ENCODE data around the gene RPL37.
"Not testable (repeated sequence)": the region's sequence is repeated elsewhere in the genome, so short reads cannot be mapped to it uniquely, and the experiment has no call there.

The RPL37 gene

DNA sequence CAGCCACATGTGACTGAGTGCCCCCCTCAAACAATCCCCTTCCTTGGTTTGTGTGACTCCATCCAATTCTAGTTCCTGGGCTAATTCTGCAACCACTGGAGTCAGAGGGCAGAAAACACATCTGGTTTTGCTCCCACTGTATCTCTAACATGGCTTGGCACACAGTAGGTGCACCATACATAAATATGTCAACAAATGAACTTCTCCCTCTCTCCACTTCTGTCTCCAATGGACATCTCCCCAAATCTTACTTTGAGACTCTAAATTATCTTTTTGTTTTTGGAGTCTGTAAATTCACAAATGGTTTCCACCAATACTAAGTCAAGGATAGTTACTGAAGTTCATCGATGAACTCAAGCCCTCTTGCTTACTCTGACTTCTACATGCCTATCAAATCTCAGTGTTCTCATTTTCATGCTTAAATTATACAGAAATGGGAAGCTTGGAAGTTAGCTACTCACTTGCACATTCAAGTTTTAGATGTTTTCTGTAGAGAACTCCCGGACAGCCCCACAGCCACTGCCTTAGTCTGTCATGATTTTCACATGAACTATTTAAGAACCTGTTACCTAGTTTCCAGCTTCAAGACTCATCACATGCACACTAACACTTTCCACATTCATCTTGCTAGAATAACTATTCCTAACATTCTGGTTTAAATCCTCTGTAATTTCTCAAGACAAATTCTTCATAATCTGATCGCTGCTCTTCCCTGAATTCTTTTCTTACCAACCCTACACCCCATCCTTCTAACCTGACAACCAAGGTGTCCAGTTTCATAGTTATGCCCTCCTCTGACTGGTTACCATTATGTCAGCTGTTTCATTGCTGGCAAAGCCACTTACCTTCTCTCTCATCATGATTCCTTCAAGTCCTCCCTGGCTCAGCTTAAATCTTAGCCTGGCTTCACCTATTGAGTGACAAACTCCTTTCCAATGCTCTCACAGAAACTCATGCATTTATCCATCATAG lies 6.0 kb downstream of the RPL37 start:
- no peak overlapping the region for H3K4me3 ChIP-seq (ENCODE audit: control insufficient read depth, low read depth, low read length)
- DNase-seq (ENCODE audit: low read depth) = no peak
- TF ChIP-seq, protein P1, sequence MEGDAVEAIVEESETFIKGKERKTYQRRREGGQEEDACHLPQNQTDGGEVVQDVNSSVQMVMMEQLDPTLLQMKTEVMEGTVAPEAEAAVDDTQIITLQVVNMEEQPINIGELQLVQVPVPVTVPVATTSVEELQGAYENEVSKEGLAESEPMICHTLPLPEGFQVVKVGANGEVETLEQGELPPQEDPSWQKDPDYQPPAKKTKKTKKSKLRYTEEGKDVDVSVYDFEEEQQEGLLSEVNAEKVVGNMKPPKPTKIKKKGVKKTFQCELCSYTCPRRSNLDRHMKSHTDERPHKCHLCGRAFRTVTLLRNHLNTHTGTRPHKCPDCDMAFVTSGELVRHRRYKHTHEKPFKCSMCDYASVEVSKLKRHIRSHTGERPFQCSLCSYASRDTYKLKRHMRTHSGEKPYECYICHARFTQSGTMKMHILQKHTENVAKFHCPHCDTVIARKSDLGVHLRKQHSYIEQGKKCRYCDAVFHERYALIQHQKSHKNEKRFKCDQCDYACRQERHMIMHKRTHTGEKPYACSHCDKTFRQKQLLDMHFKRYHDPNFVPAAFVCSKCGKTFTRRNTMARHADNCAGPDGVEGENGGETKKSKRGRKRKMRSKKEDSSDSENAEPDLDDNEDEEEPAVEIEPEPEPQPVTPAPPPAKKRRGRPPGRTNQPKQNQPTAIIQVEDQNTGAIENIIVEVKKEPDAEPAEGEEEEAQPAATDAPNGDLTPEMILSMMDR (IDR thresholded peaks at IDR 0.05; ENCODE audit: control insufficient read depth, insufficient read depth, low read depth, low read length, missing control alignments) = no peak

DNA sequence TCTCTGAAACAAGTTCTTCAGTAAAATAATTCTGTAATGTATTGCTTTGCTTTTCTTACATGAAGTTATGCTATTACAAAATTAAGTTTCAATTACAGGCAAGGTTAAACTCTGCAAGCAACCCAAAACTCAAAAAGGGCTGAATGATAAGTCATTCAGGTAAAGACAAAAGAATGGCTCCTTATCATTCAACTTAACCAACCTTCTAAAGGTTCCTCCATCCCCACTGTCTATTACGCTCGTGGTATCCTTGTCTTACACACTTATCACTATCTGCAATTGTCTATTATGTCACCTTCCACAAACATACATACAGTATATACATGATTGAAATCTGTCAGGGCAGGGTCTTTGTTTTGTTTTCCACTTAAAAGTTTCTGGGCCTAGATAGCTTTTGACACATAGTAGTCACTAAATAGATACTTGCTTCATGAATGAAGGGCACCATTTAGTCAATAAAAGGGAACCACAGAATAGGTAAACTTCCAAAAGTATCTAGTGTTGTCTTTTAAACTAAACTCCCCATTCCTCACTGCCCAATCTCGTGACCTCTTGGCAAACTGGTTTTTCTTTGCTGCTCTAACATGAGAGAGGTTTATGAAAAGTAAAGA lies 6.9 kb downstream of the RPL37 start:
- DNase-seq (ENCODE audit: low read depth) = no peak
- TF ChIP-seq, protein P1 (IDR thresholded peaks at IDR 0.05; ENCODE audit: control insufficient read depth, insufficient read depth, low read depth, low read length, missing control alignments) = no peak
- no peak overlapping the region for H3K4me3 ChIP-seq (ENCODE audit: control insufficient read depth, low read depth, low read length)

DNA sequence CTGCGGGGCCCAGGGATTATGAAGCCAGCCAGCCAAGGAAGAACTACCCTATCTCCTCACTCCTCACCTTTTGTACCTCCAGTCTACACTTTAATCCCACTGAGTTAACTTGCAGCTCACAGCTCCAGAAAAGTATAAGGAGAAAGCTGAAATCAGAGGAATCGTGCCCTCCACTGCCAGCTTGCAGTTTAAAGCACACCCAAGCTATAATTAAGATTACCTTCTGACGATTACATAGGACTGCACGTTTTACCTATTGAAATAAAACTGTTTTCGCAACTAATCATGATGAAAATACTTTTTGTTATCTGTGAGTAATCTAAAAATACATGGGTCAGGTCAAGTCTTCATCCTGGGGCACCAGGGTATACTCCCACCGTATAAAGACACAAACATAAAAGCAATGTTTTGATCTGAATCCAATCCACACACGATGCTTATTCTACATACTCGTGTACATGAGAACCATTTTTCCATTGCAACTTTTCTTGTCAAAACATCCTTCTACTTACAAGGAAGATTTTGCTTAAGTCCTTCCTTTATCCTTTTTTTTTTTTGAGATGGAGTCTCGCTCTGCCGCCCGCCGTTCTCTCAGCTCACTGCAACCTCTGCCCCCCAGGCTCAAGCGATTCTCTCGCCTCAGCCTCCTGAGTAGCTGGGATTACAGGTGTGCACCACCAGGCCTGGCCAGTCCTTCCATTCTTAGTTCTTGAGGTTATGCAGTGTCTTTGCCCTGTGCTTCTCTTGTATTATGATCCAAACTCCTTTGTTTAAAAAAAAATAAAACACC lies 7.6 kb downstream of the RPL37 start:
- TF ChIP-seq, protein P1 (IDR thresholded peaks at IDR 0.05; ENCODE audit: control insufficient read depth, insufficient read depth, low read depth, low read length, missing control alignments) = no peak
- DNase-seq (ENCODE audit: low read depth) = no peak
- H3K4me3 ChIP-seq (ENCODE audit: control insufficient read depth, low read depth, low read length) = no peak overlapping the region

DNA sequence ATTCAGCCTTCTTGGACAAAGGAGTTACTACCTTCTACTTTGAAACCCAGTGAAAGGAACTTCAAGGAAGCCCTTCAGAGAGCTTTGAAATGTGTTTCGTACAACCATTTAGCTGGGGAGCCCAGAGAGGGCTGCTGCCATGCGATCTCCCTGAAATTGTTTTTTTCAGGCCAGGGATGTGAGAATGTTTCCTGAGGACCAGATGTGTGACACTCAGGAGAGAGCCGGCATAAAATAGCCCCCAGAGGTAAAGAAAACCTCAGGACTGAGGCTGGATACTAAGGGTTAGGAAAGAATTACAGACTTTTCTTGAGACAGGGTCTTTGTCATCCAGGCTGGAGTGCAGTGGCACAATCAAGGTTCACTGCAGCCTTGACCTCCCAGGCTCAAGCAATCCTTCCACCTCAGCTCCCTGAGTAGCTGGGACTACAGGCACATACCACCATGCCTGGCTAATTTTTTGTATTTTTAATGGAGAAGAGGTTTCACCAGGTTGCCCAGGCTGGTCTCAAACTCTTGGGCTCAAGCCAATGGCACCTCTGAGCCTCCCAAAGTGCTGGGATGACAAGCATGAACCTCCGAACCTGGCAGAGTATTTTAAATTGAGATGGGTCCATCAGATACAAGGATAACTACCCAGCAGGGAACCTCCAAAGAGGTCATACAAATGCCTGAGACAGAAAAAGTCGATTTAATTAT lies 8.4 kb downstream of the RPL37 start:
- TF ChIP-seq, protein P1 (IDR thresholded peaks at IDR 0.05; ENCODE audit: control insufficient read depth, insufficient read depth, low read depth, low read length, missing control alignments) = no peak
- DNase-seq (ENCODE audit: low read depth) = no peak
- no peak overlapping the region for H3K4me3 ChIP-seq (ENCODE audit: control insufficient read depth, low read depth, low read length)

DNA sequence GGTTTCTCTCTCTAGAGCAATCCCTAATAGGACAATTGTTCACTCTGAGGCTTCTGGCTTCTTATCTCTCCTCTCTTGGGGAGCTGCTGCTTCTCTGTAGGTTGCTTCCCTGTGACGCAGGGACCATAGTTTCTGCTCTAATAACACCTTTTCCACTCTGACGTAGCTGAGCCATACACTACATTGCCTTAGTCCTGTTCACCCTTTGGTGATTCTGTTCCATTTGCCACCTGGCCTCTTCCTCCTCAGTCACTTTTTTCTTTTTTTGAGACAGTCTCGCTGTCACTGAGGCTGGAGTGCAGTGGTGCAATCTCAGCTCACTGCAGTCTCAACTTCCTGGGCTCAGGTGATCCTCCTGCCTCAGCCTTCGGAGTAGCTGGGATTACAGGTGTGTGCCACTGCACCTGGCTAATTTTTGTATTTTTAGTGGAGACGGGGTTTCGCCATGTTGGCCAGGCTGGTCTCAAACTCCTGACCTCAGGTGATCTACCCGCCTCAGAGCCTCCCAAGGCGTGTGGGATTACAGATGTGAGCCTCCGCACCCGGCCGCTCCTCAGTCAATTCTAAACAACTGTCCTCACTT lies 9.5 kb downstream of the RPL37 start:
- DNase-seq (ENCODE audit: low read depth); H3K4me3 ChIP-seq (ENCODE audit: control insufficient read depth, low read depth, low read length): not testable (repeated sequence)

DNA sequence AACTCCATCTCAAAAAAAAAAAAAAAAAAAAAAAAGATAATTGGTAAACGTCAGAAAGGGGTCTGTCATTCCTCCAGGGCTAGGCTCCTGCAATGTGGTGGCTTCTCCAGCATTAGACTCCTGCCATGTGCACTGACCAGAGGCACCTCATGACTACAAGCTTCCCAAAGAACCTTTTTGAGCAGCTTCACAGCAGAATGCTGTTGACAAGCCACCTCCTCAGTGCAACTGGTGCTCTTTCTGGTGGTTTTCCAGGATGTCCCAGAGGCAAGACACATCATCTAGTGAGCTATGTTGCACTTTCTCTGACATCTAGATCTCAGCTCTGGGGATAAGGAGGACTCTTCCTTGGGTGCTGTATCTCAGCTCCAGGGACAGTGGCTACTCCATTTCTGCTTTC lies 11.6 kb downstream of the RPL37 start:
- no peak overlapping the region for H3K4me3 ChIP-seq (ENCODE audit: control insufficient read depth, low read depth, low read length)
- no peak for DNase-seq (ENCODE audit: low read depth)
- TF ChIP-seq, protein P1 (IDR thresholded peaks at IDR 0.05; ENCODE audit: control insufficient read depth, insufficient read depth, low read depth, low read length, missing control alignments) = no peak

Data from AG09309 (cell line).